K562 (cell line): ENCODE results near the gene TM4SF18.

Experiments used
- CHD2 ChIP-seq: IDR thresholded peaks from 2 replicates; pipeline ENCODE4 v1.6.1; 2011; ENCODE audit warnings: low read depth, low read length
- EZH2 ChIP-seq: IDR thresholded peaks from 2 replicates; pipeline ENCODE4 v1.6.1; 2012; ENCODE audit warnings: low read depth, mild to moderate bottlenecking, inconsistent platforms, low read length, borderline replicate concordance
- JUN ChIP-seq, 2 experiments: sonication (generic) in 1 of 2; formaldehyde crosslinking in 1 of 2; IDR thresholded peaks; 2 replicates each; pipeline versions ENCODE4 v1.6.1 to v1.8.0; 2012 to 2022; ENCODE audit warnings: borderline replicate concordance in 2 of 2, mild to moderate bottlenecking in 2 of 2, improper control_type of control experiment in 1 of 2, low read depth in 1 of 2, low read length in 1 of 2, missing genetic modification reagents in 1 of 2
- MEF2A ChIP-seq: IDR thresholded peaks from 2 replicates; pipeline ENCODE4 v1.6.1; 2011; ENCODE audit warnings: low read depth, mild to moderate bottlenecking, low read length, moderate library complexity; ENCODE audit not compliant: control insufficient read depth
- MTA3 ChIP-seq: fragments of 450-650 bp; formaldehyde crosslinking; IDR thresholded peaks from 2 replicates; pipeline ENCODE4 v1.6.1; 2017; ENCODE audit warnings: mild to moderate bottlenecking, borderline replicate concordance
- PHF20 ChIP-seq: fragments of 450-650 bp; IDR thresholded peaks from 2 replicates; pipeline ENCODE4 v1.6.1; 2018; ENCODE audit not compliant: partially characterized antibody
- SMAD4 ChIP-seq: fragments of 250-450 bp; sonication (Bioruptor Pico); conservative IDR thresholded peaks from 2 replicates; pipeline ENCODE4 v1.8.0; 2021; ENCODE audit warnings: inconsistent platforms, mild to moderate bottlenecking, moderate library complexity
- ZFP1 ChIP-seq: fragments of 450-650 bp; formaldehyde crosslinking; IDR thresholded peaks from 2 replicates; pipeline ENCODE4 v1.4.0; 2020; ENCODE audit warnings: mild to moderate bottlenecking, mixed read lengths
- ZNF408 ChIP-seq: fragments of 250-450 bp; sonication (Bioruptor Pico); IDR thresholded peaks from 2 replicates; pipeline ENCODE4 v1.4.0; 2020; ENCODE audit warnings: low read depth, mild to moderate bottlenecking, moderate library complexity
- TF ChIP-seq, protein P1 (sequence below), 3 experiments: IDR thresholded peaks in 2 of 3; conservative IDR thresholded peaks in 1 of 3; 2 replicates each; pipeline ENCODE4 v1.5.1; 2011 to 2012; ENCODE audit warnings: low read length in 3 of 3, mild to moderate bottlenecking in 3 of 3, control low read depth in 2 of 3, improper control_type of control experiment in 1 of 3, inconsistent platforms in 1 of 3, low read depth in 1 of 3, mixed read lengths in 1 of 3, moderate library complexity in 1 of 3; ENCODE audit not compliant: insufficient read depth in 2 of 3
- TF ChIP-seq, protein P2 (sequence below): sonication (generic); formaldehyde crosslinking; IDR thresholded peaks from 2 replicates; pipeline ENCODE4 v1.8.1; 2023; ENCODE audit warnings: mild to moderate bottlenecking, missing genetic modification reagents

DNA sequence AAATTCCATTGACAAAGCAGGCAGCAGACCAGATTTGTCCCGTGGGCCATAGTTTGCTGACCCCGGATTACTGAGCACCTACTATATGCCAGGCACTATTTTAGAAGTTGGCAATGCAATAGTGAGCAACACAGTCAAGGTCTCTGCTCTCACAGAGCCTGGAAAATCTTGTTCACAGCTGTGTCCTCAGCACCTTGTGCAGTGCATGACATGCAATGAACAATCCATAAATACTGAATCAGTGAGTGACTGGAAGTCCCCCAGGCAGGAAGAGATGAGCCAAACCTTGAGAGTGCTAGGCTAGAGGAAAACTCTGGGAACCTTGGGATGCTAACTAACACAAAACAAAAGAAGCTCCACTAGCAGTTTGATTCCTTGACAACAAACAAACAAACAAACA lies 29.6 kb upstream of the TM4SF18 start:
- no peak for TF ChIP-seq ZFP1 (CRISPR knock-in tag)
- TF ChIP-seq MTA3 = no peak
- TF ChIP-seq, protein P1, sequence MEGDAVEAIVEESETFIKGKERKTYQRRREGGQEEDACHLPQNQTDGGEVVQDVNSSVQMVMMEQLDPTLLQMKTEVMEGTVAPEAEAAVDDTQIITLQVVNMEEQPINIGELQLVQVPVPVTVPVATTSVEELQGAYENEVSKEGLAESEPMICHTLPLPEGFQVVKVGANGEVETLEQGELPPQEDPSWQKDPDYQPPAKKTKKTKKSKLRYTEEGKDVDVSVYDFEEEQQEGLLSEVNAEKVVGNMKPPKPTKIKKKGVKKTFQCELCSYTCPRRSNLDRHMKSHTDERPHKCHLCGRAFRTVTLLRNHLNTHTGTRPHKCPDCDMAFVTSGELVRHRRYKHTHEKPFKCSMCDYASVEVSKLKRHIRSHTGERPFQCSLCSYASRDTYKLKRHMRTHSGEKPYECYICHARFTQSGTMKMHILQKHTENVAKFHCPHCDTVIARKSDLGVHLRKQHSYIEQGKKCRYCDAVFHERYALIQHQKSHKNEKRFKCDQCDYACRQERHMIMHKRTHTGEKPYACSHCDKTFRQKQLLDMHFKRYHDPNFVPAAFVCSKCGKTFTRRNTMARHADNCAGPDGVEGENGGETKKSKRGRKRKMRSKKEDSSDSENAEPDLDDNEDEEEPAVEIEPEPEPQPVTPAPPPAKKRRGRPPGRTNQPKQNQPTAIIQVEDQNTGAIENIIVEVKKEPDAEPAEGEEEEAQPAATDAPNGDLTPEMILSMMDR (IDR thresholded peaks at IDR 0.05 in 2 of 3, conservative IDR thresholded peaks at IDR 0.05 in 1 of 3; ENCODE audit: insufficient read depth in 2 of 3, low read depth in 1 of 3, low read length in 3 of 3) = no peak
- no peak for TF ChIP-seq SMAD4
- no peak for TF ChIP-seq ZNF408 (CRISPR knock-in tag)
- TF ChIP-seq CHD2 = no peak
- TF ChIP-seq, protein P2, sequence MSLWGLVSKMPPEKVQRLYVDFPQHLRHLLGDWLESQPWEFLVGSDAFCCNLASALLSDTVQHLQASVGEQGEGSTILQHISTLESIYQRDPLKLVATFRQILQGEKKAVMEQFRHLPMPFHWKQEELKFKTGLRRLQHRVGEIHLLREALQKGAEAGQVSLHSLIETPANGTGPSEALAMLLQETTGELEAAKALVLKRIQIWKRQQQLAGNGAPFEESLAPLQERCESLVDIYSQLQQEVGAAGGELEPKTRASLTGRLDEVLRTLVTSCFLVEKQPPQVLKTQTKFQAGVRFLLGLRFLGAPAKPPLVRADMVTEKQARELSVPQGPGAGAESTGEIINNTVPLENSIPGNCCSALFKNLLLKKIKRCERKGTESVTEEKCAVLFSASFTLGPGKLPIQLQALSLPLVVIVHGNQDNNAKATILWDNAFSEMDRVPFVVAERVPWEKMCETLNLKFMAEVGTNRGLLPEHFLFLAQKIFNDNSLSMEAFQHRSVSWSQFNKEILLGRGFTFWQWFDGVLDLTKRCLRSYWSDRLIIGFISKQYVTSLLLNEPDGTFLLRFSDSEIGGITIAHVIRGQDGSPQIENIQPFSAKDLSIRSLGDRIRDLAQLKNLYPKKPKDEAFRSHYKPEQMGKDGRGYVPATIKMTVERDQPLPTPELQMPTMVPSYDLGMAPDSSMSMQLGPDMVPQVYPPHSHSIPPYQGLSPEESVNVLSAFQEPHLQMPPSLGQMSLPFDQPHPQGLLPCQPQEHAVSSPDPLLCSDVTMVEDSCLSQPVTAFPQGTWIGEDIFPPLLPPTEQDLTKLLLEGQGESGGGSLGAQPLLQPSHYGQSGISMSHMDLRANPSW = no peak
- no peak for TF ChIP-seq EZH2
- no peak for TF ChIP-seq PHF20
- TF ChIP-seq JUN (IDR thresholded peaks at IDR 0.05; ENCODE audit: borderline replicate concordance, low read depth, low read length) = no peak
- no peak for TF ChIP-seq JUN (CRISPR knock-in tag; IDR thresholded peaks at IDR 0.05; ENCODE audit: borderline replicate concordance)
- TF ChIP-seq MEF2A = no peak
